ENCODE measurements around the gene RSAD2.
"Not testable (repeated sequence)": the region's sequence is repeated elsewhere in the genome, so short reads cannot be mapped to it uniquely, and the experiment has no call there.

DNA sequence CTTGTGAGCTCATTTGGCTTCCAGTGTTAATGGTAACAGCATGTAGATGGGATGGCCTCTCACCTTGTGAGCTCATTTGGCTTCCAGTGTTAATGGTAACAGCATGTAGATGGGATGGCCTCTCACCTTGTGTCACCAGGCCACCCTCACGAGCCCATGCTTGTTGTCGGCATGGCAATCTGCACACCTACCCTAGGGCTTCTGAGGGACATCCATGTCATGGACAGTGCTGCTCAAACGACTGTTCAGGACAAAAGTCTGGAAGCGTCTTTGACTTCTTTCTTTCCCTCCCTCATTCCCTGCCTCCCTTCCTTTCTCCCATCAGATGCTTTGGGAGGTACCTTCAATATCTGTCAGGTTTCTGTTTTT lies 58.1 kb downstream of the RSAD2 start:
- TF ChIP-seq, protein P1, sequence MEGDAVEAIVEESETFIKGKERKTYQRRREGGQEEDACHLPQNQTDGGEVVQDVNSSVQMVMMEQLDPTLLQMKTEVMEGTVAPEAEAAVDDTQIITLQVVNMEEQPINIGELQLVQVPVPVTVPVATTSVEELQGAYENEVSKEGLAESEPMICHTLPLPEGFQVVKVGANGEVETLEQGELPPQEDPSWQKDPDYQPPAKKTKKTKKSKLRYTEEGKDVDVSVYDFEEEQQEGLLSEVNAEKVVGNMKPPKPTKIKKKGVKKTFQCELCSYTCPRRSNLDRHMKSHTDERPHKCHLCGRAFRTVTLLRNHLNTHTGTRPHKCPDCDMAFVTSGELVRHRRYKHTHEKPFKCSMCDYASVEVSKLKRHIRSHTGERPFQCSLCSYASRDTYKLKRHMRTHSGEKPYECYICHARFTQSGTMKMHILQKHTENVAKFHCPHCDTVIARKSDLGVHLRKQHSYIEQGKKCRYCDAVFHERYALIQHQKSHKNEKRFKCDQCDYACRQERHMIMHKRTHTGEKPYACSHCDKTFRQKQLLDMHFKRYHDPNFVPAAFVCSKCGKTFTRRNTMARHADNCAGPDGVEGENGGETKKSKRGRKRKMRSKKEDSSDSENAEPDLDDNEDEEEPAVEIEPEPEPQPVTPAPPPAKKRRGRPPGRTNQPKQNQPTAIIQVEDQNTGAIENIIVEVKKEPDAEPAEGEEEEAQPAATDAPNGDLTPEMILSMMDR (conservative IDR thresholded peaks at IDR 0.05; ENCODE audit: low read depth in 2 of 2) = not testable (repeated sequence)
- not testable (repeated sequence) for TF ChIP-seq EZH2phosphoT487 (IDR thresholded peaks at IDR 0.05; ENCODE audit: unreplicated experiment); POLR2AphosphoS5 (IDR thresholded peaks at IDR 0.05; ENCODE audit: low read depth); CREB1 (CRISPR knock-in tag; IDR thresholded peaks at IDR 0.05; ENCODE audit: low read depth); EZH2 (IDR thresholded peaks at IDR 0.05; ENCODE audit: low read depth, unreplicated experiment); JUNB (IDR thresholded peaks at IDR 0.05; ENCODE audit: unreplicated experiment); NANOG (IDR thresholded peaks at IDR 0.05; ENCODE audit: borderline replicate concordance); STAT1 (IDR thresholded peaks at IDR 0.05; ENCODE audit: unreplicated experiment); ZNF331 (CRISPR knock-in tag; IDR thresholded peaks at IDR 0.05; ENCODE audit: low read depth)
- TF ChIP-seq, protein P2, sequence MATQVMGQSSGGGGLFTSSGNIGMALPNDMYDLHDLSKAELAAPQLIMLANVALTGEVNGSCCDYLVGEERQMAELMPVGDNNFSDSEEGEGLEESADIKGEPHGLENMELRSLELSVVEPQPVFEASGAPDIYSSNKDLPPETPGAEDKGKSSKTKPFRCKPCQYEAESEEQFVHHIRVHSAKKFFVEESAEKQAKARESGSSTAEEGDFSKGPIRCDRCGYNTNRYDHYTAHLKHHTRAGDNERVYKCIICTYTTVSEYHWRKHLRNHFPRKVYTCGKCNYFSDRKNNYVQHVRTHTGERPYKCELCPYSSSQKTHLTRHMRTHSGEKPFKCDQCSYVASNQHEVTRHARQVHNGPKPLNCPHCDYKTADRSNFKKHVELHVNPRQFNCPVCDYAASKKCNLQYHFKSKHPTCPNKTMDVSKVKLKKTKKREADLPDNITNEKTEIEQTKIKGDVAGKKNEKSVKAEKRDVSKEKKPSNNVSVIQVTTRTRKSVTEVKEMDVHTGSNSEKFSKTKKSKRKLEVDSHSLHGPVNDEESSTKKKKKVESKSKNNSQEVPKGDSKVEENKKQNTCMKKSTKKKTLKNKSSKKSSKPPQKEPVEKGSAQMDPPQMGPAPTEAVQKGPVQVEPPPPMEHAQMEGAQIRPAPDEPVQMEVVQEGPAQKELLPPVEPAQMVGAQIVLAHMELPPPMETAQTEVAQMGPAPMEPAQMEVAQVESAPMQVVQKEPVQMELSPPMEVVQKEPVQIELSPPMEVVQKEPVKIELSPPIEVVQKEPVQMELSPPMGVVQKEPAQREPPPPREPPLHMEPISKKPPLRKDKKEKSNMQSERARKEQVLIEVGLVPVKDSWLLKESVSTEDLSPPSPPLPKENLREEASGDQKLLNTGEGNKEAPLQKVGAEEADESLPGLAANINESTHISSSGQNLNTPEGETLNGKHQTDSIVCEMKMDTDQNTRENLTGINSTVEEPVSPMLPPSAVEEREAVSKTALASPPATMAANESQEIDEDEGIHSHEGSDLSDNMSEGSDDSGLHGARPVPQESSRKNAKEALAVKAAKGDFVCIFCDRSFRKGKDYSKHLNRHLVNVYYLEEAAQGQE (IDR thresholded peaks at IDR 0.05; ENCODE audit: unreplicated experiment) = not testable (repeated sequence)
- TF ChIP-seq, protein P3, sequence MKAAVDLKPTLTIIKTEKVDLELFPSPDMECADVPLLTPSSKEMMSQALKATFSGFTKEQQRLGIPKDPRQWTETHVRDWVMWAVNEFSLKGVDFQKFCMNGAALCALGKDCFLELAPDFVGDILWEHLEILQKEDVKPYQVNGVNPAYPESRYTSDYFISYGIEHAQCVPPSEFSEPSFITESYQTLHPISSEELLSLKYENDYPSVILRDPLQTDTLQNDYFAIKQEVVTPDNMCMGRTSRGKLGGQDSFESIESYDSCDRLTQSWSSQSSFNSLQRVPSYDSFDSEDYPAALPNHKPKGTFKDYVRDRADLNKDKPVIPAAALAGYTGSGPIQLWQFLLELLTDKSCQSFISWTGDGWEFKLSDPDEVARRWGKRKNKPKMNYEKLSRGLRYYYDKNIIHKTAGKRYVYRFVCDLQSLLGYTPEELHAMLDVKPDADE (IDR thresholded peaks at IDR 0.05) = not testable (repeated sequence)
